ENCODE data around the gene FAM171A2.
"Not testable (repeated sequence)": the region's sequence is repeated elsewhere in the genome, so short reads cannot be mapped to it uniquely, and the experiment has no call there.

Gene FAM171A2

GRCh38 chr17:44397479-44398440, 34.1 kb upstream of the FAM171A2 start:
- no peak for TF ChIP-seq CTCF (conservative IDR thresholded peaks at IDR 0.05)
- TF ChIP-seq ZFX (IDR thresholded peaks at IDR 0.05): no peak
- H3K27ac ChIP-seq: no peak overlapping the region

GRCh38 chr17:44396946-44397345, 33.3 kb upstream of the FAM171A2 start:
- no peak overlapping the region for H3K27ac ChIP-seq
- TF ChIP-seq ZFX (IDR thresholded peaks at IDR 0.05) (no peak), CTCF (conservative IDR thresholded peaks at IDR 0.05) (no peak)

- no peak for TF ChIP-seq ZFX (IDR thresholded peaks at IDR 0.05)
- TF ChIP-seq CTCF (conservative IDR thresholded peaks at IDR 0.05): no peak
- no peak overlapping the region for H3K27ac ChIP-seq
Measured at GRCh38 chr17:44394833-44395232, 31.2 kb upstream of the FAM171A2 start.

- H3K27ac ChIP-seq: not testable (repeated sequence)
Measured at GRCh38 chr17:44394112-44394511, 30.5 kb upstream of the FAM171A2 start.

- no peak overlapping the region for H3K27ac ChIP-seq
- no peak for TF ChIP-seq CTCF (conservative IDR thresholded peaks at IDR 0.05)
- no peak for TF ChIP-seq ZFX (IDR thresholded peaks at IDR 0.05)
Measured at GRCh38 chr17:44390250-44390870, 26.7 kb upstream of the FAM171A2 start.

- TF ChIP-seq ZFX (IDR thresholded peaks at IDR 0.05): no peak
- no peak for TF ChIP-seq CTCF (conservative IDR thresholded peaks at IDR 0.05)
- H3K27ac ChIP-seq: no peak overlapping the region
Measured at GRCh38 chr17:44389723-44390202, 26.1 kb upstream of the FAM171A2 start.

GRCh38 chr17:44389281-44389680, 25.6 kb upstream of the FAM171A2 start, which contains the start of gene ITGA2B:
ITGA2B (minus strand) TSS chr17:44389649; CDS start chr17:44389473, 176 bp downstream.
- no peak within 1 kb of the TSS for H3K27ac ChIP-seq
- TF ChIP-seq ZFX (IDR thresholded peaks at IDR 0.05) (no peak), CTCF (conservative IDR thresholded peaks at IDR 0.05) (no peak)

All from C4-2B (cell line).